ENCODE data around the gene RWDD1.

DNA sequence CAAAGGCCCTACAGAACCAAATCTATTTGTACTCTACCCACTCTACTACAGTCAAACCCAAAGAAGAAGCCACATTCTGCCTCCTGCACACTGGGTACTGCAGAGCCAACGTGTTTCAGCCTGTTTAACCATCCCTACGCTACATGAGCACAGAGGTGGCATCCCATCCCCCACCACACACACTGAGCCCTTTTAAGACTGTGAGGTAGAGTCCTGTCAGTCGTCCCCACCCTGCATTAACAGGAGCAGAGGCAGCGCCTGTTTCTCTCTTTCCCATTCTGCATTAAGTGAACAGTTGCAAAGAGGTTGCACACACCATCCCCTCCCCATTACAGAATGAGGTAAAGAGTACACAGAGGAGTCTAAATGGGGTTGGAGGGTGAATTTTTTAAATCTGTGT is 39.8 kb downstream of the RWDD1 start:
- TF ChIP-seq, protein P1, sequence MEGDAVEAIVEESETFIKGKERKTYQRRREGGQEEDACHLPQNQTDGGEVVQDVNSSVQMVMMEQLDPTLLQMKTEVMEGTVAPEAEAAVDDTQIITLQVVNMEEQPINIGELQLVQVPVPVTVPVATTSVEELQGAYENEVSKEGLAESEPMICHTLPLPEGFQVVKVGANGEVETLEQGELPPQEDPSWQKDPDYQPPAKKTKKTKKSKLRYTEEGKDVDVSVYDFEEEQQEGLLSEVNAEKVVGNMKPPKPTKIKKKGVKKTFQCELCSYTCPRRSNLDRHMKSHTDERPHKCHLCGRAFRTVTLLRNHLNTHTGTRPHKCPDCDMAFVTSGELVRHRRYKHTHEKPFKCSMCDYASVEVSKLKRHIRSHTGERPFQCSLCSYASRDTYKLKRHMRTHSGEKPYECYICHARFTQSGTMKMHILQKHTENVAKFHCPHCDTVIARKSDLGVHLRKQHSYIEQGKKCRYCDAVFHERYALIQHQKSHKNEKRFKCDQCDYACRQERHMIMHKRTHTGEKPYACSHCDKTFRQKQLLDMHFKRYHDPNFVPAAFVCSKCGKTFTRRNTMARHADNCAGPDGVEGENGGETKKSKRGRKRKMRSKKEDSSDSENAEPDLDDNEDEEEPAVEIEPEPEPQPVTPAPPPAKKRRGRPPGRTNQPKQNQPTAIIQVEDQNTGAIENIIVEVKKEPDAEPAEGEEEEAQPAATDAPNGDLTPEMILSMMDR (conservative IDR thresholded peaks at IDR 0.05 in 1 of 2, IDR thresholded peaks at IDR 0.05 in 1 of 2; ENCODE audit: extremely low read depth in 1 of 2, insufficient read depth in 1 of 2, low read depth in 1 of 2, low read length in 2 of 2) = no peak
- no peak for TF ChIP-seq EZH2 (IDR thresholded peaks at IDR 0.05; ENCODE audit: borderline replicate concordance, low read length)

Measured in mammary epithelial cell (primary cell).